Body of pancreas (tissue), 4 donors: ENCODE results near the gene UNC13C.

ENCODE experiments used
- POLR2A ChIP-seq, 3 donors: fragments of 450-650 bp; IDR thresholded peaks; one replicate each; pipeline ENCODE4 v1.6.1; 2016; ENCODE audit warnings: antibody characterized with exemption in 3 of 3, mild to moderate bottlenecking in 2 of 3
- TF ChIP-seq, protein P1 (sequence below), 7 experiments: fragments of 450-650 bp in 4 of 7; fragments of 200-600 bp in 3 of 7; sonication (generic) in 3 of 7; IDR thresholded peaks; one replicate each; pipeline ENCODE4 v1.5.1; 2016 to 2019; ENCODE audit warnings: antibody characterized with exemption in 7 of 7

DNA sequence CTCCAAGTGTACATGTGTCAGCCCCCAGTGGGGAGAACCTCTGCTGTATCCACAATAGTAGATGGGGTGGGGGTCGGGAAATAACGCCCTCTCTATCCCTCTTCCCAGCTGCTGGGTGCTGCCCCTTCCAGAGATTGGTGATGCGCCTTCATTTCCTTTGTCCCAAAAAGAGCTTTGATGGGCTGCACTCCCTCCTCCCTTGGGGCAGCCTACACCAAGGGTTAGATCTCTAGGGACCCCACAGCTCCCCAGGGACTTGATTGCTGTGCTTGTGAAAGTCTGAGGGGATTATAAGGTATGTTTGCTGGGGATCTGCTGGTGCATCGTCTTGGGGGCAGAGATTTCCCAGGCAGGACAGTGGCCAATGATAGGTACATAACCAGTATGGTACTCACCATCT is 105.3 kb downstream of the UNC13C start:
- TF ChIP-seq, protein P1, sequence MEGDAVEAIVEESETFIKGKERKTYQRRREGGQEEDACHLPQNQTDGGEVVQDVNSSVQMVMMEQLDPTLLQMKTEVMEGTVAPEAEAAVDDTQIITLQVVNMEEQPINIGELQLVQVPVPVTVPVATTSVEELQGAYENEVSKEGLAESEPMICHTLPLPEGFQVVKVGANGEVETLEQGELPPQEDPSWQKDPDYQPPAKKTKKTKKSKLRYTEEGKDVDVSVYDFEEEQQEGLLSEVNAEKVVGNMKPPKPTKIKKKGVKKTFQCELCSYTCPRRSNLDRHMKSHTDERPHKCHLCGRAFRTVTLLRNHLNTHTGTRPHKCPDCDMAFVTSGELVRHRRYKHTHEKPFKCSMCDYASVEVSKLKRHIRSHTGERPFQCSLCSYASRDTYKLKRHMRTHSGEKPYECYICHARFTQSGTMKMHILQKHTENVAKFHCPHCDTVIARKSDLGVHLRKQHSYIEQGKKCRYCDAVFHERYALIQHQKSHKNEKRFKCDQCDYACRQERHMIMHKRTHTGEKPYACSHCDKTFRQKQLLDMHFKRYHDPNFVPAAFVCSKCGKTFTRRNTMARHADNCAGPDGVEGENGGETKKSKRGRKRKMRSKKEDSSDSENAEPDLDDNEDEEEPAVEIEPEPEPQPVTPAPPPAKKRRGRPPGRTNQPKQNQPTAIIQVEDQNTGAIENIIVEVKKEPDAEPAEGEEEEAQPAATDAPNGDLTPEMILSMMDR (IDR thresholded peaks at IDR 0.05), result no peak
- no peak for TF ChIP-seq POLR2A (IDR thresholded peaks at IDR 0.05)
